DMS53 (cell line): ENCODE measurements around the gene SLC3A2.
A peak's percentile ranks its signal among the peaks of the same experiment; 100 is the strongest.
"Not testable (repeated sequence)": the region's sequence is repeated elsewhere in the genome, so short reads cannot be mapped to it uniquely, and the experiment has no call there.

Experiments
- DNase-seq: peaks from one replicate; lab custom pipeline; 2025; lab: John Stamatoyannopoulos, UW

The SLC3A2 gene

DNA sequence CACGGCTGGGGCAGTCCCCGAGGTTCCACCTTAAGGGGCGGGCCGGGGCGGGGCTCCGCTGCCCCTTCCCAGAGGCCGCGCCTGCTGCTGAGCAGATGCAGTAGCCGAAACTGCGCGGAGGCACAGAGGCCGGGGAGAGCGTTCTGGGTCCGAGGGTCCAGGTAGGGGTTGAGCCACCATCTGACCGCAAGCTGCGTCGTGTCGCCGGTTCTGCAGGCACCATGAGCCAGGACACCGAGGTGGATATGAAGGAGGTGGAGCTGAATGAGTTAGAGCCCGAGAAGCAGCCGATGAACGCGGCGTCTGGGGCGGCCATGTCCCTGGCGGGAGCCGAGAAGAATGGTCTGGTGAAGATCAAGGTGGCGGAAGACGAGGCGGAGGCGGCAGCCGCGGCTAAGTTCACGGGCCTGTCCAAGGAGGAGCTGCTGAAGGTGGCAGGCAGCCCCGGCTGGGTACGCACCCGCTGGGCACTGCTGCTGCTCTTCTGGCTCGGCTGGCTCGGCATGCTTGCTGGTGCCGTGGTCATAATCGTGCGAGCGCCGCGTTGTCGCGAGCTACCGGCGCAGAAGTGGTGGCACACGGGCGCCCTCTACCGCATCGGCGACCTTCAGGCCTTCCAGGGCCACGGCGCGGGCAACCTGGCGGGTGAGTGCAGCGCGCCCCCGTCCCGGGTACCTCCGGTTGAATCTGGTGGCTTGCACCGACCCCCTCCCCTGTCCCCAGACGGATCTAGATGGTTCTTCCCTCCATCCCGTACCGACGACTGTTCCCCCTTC lies at the start of gene SLC3A2:
Gene SLC3A2, plus strand, starts transcription at position 94 of the 776 bp plus-strand sequence. Its CDS starts 128 bp downstream, at position 222.
- DNase-seq: peak; percentile 97

DNA sequence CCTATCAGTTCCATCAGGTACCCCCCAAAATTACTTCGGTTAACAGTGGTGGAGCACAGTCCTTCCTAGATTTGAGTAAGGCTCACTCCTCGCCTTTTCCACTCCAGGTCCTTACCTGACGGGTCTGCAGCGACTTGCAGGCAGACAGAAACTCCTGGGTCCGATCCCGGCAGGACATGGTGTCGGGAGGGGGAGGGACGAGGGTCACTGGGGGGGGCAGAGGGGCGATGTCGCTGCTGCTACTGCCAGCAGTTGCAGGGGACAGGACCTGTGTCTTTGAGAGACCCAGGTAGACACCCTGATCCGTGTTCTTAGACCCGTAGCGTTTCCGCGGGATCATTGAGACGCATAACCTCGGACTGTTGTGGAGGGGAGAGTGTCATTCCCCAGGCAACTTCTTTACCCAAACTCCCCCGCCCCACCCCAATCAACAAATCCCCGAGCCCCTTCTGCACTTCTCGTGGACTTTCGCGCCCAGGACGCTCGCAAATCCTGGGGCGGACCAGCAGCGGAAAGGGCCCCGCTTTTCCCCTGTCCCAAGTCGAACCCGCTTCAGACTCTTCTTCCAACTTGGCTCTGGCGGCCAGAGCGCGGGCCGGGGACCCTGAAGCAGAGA lies 49.7 kb upstream of the SLC3A2 start:
- no peak for DNase-seq

DNA sequence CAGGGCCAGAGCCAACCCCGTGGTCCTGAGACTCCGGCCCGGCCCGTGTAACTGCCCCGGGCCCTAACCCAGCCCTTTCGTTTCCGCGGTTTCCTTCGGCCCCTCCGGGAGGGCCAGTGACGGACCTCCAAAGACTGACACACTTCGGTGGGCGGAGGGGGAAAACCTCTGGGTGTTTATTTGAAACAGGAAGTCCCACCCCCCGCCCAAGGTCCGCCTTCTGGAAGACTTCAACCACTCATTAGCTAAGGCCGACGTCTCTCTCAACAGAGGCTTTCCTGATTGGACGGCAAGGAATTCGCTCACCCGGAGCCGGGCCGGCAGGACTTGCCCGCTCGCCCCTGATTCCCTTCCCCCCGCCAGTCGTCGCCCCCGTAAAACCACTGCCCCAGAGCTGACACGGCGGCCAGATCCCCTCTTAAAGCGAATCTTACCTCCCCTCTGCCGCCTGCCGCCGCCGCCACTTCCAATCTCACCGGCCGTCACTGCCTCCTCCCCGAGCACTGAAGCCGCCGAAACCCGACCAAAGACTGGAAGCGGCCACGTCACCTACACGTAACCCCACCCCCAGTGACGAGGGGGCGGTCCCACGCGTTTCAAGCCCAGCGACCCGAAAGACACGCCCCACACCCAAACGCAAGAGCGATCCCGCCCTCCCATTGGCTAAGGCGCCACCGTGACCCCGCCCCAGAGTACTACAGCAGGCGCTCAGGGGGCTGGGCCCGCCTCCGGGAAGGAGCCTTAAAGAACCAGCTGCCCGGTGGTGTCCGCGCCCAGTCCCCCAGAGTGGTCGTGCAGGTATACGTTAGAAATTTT lies 49.0 kb upstream of the SLC3A2 start, which contains the start of gene STX5:
Gene STX5, minus strand, starts transcription at position 532 of the 816 bp plus-strand sequence. CDS start 808 bp downstream, outside the sequence.
- peak; percentile 99 for DNase-seq

DNA sequence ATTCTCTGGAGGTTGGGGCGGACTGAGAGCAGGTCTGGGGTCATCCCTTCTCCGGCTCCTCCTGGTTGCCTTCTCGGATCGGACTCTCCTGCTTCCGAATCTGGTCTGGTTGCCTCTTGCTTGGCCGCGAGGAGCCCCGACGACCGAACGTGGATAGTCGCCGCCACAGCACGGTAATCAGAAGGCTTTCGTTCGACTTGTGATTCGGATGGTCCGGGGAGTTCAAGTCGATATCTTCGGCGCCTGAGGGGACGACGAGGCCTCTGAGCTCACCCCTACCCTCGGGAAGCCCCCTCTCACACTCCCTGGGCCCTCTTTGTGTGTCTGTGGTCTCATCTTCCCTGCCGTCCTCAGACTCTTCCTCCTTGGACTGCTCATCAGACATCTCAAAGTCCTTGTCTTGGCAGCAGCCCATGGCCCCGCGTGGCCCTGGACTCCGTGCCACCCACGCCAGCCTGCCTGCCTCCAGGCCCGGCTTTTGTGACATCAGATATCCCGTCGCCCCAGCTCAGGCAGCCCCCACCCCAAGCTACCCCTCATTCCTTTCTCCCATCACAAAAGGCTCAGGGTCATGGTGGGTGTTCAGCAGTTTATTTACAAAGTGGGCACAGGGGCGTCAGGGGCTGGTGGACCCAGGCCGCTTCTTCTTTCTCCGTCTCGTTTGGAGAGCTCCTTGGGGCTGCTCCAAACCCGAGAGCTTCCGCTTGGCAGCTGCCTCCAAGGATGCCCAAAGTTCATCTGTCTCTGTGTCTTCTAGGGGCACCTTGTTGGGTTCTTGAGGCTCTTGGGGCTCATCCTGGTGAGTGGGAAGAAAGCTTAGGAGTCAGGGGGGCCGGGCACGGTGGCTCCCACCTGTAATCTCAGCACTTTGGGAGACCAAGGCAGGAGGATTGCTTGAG lies 48.1 kb upstream of the SLC3A2 start, which contains the start of gene TEX54:
Gene TEX54, minus strand, starts transcription at position 506 of the 899 bp plus-strand sequence.
- peak; percentile 91 for DNase-seq

DNA sequence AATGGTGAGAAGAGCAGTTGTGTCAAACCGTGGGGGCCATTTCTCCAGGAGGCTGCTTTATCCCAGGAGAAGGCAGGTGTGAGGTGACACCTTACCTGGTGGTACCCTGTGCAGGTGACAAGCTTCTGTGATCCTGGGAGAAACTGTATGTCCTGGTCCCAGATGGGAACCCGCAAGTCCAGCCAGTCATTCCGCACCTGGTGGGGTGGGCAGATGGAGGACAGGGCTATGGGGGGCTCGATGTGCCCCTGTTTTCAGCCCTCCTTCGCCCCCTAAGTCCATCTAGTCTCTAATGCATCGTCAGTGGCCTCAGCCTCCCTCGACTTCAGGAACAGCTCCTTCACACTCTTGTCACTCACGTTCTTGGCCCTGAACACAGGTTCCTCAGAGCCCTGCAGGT lies 45.4 kb upstream of the SLC3A2 start:
- DNase-seq: no peak

DNA sequence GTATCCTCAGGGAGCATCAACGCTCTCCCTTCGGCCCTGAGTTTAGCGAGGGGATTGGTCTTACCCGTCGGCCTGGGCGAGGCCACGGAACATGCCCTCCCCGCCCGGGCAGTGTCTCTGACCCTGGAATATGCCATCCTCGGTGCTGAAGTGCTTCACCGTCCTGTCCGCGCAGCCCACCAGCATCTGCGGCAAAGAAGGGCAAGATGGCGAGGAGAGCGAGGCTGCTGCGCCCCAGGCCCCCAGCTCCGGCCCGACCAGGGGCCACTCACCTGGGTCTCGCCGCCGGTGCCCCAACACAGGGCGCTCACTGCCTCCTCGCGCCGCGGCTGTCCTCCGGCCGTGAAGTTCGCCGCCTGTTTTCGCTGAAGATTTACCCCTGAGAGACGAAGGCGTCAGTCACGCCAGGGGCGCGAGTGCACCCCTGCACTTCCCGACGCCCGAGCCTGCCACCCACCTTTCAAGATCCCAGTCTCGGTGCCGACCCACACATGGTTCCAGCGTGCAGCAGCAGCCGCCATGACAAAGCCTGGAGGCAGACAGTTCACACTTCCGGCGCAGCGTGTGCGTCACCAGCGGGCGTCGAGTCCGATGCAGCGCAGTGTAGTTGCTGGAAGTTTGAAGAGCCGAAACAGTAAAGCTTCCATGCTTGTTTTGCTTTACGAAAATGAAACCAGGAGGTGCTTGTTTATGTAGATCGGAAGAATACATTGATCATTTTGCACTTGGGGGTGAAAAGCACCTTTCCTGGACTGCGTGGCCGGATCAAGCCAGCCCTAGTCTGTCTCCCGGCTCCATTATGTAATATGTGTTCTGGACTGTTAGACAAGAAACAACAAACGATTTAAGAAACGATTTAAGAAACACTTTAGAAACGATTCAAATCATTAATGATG lies 41.4 kb upstream of the SLC3A2 start, which contains the start of gene WDR74:
Gene WDR74, minus strand, starts transcription at position 541 of the 896 bp plus-strand sequence. Its CDS starts 20 bp downstream, at position 521.
- peak; percentile 96 for DNase-seq

DNA sequence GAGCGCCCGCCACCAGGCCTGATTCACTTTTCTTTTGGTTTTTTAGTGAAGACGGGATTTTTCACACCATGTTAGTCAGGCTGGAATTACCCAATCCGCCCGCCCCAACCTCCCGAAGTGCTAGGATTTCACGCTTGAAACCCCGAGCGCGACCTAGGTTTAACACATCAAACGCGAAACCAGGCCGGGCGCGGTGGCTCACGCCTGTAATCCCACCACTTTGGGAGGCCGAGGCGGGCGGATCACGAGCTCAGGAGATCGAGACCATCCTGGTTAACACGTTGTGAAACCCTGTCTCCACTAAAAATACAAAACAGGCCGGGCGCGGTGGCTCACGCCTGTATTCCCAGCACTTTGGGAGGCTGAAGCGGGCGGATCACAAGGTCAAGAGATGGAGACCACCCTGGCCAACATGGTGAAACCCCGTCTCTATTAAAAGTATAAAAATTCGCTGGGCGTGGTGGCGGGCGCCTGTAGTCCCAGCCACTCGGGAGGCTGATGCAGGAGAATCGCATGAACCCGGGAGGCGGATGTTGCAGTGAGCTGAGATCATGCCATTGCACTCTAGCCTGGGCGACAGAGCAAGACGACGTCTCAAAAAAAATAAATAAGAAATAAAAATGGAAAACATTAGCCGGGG lies 39.9 kb upstream of the SLC3A2 start:
- DNase-seq: peak; percentile 86

DNA sequence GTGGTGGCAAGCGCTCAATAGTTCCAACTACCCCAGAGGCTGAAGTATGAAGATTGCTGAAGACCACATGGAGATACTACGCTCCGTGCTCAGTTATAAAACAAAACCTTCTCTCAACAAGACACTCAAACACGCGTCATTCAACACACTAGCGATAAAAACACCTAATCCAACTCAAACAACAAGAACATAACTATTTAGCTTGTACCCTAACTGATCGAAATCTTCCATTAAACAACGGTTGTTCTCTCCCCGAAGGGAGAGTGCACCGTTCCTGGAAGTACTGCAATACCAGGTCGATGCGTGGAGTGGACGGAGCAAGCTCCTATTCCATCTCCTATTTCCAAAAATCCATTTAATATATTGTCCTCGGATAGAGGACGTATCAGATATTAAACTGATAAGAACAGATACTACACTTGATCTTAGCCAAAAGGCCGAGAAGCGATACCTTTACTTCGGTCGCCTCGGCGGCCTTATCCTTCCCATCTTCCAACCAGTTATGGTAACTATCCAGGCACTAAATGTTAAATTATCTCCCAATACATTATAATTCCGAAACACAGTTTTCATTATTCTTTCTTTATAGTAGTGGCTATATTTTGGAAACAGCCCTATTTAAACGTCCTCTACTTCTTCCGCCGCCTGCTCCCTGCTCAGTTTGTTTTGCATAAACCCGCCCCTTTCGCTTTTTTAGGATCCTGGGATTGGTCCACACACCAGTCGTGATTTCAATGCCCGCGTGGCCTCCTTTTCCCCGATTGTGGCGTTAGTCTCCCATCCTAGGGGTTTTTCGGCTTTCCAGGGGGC lies 39.1 kb upstream of the SLC3A2 start:
- peak; percentile 98 for DNase-seq

DNA sequence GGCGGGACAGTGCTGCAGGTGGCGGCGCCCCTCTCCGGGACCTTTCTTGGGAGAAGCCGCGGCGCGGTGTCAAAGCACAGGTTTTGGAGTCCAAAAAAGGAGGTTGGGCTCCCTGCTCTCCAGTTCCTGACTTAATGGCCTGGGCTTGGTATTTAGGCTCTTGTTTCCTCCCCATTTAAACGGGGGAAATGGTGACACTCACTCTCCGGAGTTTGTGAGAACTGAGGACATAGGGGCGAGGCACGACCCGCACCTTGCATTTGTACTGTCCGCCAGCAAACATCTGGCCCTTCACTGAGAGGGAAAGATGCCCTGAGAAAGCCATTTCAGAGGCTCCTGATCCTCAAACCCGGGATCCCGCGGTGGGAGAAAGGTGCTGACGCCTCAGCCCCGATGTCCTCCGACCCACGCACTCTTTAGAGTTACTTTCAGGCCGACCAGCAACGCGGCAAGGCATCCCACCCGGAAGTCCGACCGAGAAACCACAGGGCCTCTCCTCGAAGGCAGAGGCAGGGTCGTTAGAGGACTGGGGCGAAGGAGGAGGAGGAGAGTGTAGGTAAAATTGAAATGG lies 38.4 kb upstream of the SLC3A2 start:
- peak; percentile 71 for DNase-seq

DNA sequence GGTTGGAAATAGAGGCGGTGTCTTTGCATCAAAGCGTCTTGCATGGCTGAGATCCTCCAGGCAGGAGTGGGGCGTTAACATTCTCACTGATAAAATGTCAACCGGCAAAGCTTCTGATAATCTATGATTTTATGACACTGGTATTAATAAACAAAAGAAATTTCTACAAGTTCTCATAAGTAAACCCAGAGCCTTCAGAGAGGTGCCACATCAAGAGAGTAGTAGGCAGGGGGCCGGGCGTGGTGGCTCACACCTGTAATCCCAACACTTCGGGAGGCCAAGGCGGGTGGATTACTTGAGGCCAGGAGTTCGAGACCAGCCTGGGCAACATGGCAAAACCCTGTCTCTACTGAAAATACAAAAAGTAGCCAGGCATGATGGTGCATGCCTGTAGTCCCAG lies 37.8 kb upstream of the SLC3A2 start:
- DNase-seq: not testable (repeated sequence)

DNA sequence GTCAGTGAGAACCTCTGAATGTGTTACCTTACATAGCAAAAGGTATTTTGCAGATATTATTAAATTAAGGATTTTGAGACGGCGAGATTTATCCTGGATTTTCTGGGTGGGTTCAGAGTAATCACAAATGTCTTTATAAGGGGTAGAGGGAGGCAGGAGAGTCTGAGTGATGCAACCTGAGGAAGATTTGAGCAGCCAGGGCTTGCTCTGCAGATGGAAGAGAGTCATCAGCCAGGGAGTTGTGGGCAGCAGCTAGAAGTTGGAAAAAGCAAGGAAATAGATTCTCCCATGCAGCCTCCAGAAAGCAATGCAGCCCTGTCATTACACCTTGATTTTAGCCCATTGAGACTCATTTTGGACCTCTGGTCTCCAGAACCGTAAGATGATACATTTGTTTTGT lies 37.2 kb upstream of the SLC3A2 start:
- DNase-seq: no peak

DNA sequence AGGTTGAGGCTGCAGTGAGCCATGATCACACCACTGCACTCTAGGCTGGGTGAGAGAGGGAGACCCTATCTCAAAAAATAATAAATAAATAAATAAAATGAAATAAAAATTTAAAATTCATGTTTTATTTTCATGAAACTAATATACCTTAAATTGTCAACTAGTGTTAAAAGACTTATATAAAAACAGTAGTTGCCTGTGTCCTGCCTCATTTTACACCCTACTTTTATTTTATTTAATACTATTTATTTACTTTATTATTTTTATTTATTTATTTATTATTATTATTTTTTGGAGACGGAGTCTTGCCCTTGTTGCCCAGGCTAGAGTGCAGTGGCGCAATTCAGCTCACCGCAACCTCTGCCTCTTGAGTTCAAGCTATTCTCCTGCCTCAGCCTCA lies 36.5 kb upstream of the SLC3A2 start:
- no peak for DNase-seq

DNA sequence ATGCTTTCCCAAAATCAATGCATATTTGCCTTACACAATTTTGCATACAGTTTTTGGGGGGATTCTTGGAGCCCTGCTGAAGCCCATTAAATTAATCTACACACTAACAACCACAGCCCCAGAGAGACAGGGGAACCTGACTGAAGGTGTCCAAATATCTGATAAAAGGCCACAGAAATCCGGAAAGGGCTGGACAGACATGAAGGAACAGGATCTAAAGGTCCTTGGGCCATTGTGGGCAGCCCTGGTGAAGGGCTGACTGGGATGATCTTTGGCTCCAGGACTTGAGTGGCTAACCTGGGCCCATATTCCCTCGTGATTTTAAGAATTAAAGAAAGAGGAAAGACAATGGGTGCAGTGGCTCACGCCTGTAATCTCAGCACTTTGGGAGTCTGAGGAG lies 34.5 kb upstream of the SLC3A2 start:
- no peak for DNase-seq

DNA sequence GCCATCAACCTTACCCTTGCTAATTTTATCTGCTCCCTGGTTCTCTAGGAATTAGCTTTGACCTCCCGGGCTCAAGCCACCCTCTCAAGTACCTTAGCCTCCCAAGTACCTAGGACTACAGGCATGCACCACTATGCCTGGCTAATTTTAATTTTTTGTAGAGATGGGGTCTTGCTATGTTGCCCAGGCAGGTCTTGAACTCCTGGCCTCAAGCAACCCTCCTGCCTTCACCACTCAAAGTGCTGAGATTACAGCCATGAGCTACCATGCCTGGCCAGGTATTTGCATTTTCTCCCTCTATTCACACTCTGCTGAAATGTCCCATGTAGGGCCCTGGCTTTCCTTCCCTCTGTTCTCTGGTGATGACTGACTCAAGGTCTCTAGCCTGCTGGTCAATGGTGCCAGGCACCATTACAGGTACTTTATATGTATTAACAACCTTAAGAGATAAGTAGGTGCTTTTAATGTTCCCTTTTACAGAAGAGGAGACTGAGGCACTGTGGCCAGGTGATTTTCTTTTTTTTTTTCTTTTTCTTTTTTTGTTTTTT lies 32.9 kb upstream of the SLC3A2 start:
- no peak for DNase-seq

DNA sequence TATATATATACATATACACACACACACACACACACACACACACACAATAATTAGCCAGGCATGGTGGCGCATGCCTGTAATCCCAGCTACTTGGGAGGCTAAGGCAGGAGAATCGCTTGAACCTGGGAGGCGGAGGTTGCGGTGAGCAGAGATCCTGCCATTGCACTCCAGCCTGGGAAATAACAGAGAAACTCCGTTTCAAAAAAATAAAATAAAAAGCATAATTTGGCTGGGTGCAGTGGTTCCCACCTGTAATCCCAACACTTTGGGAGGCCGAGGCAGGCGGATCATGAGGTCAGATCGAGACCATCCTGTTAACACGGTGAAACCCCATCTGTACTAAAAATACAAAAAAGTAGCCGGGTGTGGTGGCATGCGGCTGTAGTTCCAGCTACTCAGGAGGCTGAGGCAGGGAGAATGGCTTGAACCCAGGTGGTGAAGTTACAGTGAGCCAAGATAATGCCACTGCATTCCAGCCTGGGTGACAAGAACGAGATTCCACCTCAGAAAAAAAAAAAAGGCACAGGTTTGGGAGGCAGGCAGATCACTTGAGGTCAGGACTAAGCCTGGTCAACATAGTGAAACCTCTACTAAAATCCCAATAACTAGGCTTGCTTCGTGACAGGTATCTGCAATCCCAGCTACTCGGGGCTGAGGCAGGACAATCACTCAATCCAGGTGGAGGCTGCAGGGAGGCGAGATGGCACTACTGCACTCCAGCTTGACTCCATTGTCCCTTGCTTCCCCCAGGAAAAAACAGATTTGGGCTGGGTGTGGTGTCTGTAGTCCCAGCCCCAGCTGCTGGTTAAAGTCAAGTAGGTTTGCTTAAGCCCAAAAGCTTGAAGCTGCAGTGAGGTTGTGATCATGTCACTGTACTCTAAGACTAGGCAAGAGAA lies 29.5 kb upstream of the SLC3A2 start:
- peak; percentile 46 for DNase-seq

DNA sequence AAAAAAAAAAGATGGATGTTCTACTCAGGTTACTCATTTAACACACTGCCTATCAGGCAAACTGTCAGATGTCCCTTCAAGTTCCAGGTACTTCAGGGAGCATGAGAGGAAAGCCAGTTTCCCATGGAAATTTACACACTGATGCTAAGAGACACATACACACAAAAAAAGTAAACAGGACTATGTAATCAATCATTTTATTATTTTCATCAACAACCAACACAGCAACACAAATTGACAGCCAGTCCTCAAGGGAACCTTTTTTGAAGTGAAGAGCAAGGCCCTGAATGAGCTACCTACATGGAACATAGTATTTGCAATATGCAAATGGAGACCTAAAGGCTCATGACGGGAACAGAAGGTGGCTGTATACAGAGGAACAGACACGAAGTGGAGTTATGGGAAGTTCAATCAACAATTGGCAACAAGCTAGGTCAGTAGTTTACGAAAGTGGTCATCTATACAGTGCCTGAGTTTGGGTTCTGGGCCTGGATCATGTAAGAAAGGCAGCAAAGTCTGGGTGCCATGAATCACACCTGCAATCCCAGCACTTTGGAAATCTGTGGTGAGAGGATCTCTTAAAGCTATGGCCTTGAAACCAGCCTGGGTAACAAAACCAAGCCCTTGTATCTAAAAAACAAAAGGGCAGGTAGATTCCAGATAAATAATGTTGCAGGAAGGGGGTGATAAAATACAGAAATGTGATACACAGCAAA lies 28.7 kb upstream of the SLC3A2 start:
- peak; percentile 93 for DNase-seq
